GM10248 (cell line): ENCODE results near the gene MAFB.

Source experiments
- CTCF ChIA-PET: fragments of 300-600 bp; sonication (Branson Sonifier 250); formaldehyde crosslinking; extraction: SDS; loops from one replicate; lab custom pipeline; 2021; ENCODE audit warnings: antibody characterized with exemption; lab: Yijun Ruan, JAX
- POLR2A ChIA-PET: fragments of 350-650 bp; sonication (Branson Sonifier 250); formaldehyde crosslinking; extraction: SDS; loops from one replicate; lab custom pipeline; 2020; ENCODE audit warnings: antibody characterized with exemption; lab: Yijun Ruan, JAX
- DNase-seq: peaks from one replicate; pipeline ENCODE4 v3.0.0; 2012; ENCODE audit errors: extremely low spot score
- CTCF ChIP-seq: IDR thresholded peaks from 2 replicates; pipeline ENCODE4 v1.5.1; 2012; ENCODE audit warnings: mild to moderate bottlenecking, low read depth; ENCODE audit errors: extremely low read depth, missing control alignments, control extremely low read depth

The MAFB gene

GRCh38 chr20:40681165-40681564 is 7.9 kb downstream of the MAFB start:
- no peak for TF ChIP-seq CTCF
- no peak for DNase-seq
- POLR2A ChIA-PET = no interaction called here
- CTCF ChIA-PET = interaction anchor here (1.4 kb wide), 1 partner anchor 8 kb away, joined by 6 read pairs; the partner anchor contains the start of gene MAFB

GRCh38 chr20:40680161-40680959 is 8.7 kb downstream of the MAFB start:
- ChIA-PET CTCF (interaction anchor here (1.4 kb wide), 1 partner anchor 9 kb away, joined by 6 read pairs; the partner anchor contains the start of gene MAFB), POLR2A (no interaction called here)
- no peak for TF ChIP-seq CTCF
- DNase-seq = peak; percentile 57

- ChIA-PET CTCF (interaction anchor here (2.7 kb wide), 1 partner anchor 9 kb away, joined by 7 read pairs; the partner anchor contains the start of gene MAFB), POLR2A (no interaction called here)
- TF ChIP-seq CTCF = no peak
- DNase-seq = no peak
Measured at GRCh38 chr20:40679184-40679583, 9.9 kb downstream of the MAFB start.

- TF ChIP-seq CTCF = no peak
- ChIA-PET CTCF (interaction anchor here (1.0 to 2.7 kb wide), 3 partner anchors 10 to 29 kb away, joined by 3 to 7 read pairs (median 4); partner anchors contain the start of gene MAFB), POLR2A (no interaction called here)
- no peak for DNase-seq
Measured at GRCh38 chr20:40678286-40678875, 10.7 kb downstream of the MAFB start.

GRCh38 chr20:40677343-40677924 is 11.6 kb downstream of the MAFB start:
- POLR2A ChIA-PET = no interaction called here

More at GRCh38 chr20:40677343-40677924, 11.6 kb downstream of the MAFB start:
- DNase-seq = no peak
- CTCF ChIA-PET = interaction anchor here (0.9 to 2.7 kb wide), 3 partner anchors 11 to 30 kb away, joined by 3 to 7 read pairs (median 3); partner anchors contain the start of gene MAFB
- TF ChIP-seq CTCF = no peak
